H9 (cell line): Measurements from ENCODE around the gene CELA2A. TPM values are rescaled to one million over a fixed set of nuclear protein-coding genes. Genes with fewer than 3 reads are reported as not detected.

Experiments
- DNase-seq: peaks from one replicate; pipeline ENCODE4 v3.0.0-alpha.2; 2017
- H2AFZ ChIP-seq: one replicate; pipeline ENCODE4 v1.6.1; 2013; ENCODE audit warnings: mild to moderate bottlenecking, low read length, control low read depth, moderate library complexity
- H2AK5ac ChIP-seq: 2 replicates; pipeline ENCODE4 v1.6.1; 2013; ENCODE audit warnings: low read length, control low read depth, mixed read lengths; ENCODE audit not compliant: insufficient read length
- H2BK120ac ChIP-seq: one replicate; pipeline ENCODE4 v1.6.1; 2013; ENCODE audit warnings: low read depth, mild to moderate bottlenecking, low read length, control low read depth, inconsistent platforms; ENCODE audit not compliant: poor library complexity, severe bottlenecking
- H2BK12ac ChIP-seq: 2 replicates; pipeline ENCODE4 v1.6.1; 2013; ENCODE audit warnings: low read length, control low read depth, mixed read lengths, low read depth; ENCODE audit not compliant: insufficient read length
- H2BK15ac ChIP-seq: 2 replicates; pipeline ENCODE4 v1.6.1; 2013; ENCODE audit warnings: low read depth, low read length, control low read depth
- H2BK20ac ChIP-seq: one replicate; pipeline ENCODE4 v1.6.1; 2013; ENCODE audit warnings: low read depth, mild to moderate bottlenecking, low read length, control low read depth, inconsistent platforms; ENCODE audit not compliant: poor library complexity, severe bottlenecking
- H2BK5ac ChIP-seq: 2 replicates; pipeline ENCODE4 v1.6.1; 2013; ENCODE audit warnings: low read length, control low read depth, mixed read lengths; ENCODE audit not compliant: insufficient read length
- H3K14ac ChIP-seq: 2 replicates; pipeline ENCODE4 v1.6.1; 2013; ENCODE audit warnings: low read length, control low read depth; ENCODE audit not compliant: insufficient read depth
- H3K18ac ChIP-seq: 2 replicates; pipeline ENCODE4 v1.6.1; 2013; ENCODE audit warnings: low read depth, mild to moderate bottlenecking, mixed read lengths, low read length, control low read depth; ENCODE audit not compliant: insufficient read length
- H3K23ac ChIP-seq: 2 replicates; pipeline ENCODE4 v1.6.1; 2013; ENCODE audit warnings: low read length, control low read depth, mixed read lengths, low read depth; ENCODE audit not compliant: insufficient read length
- H3K23me2 ChIP-seq: 2 replicates; pipeline ENCODE4 v1.6.1; 2013; ENCODE audit warnings: low read depth, mild to moderate bottlenecking, mixed read lengths, low read length, control low read depth; ENCODE audit not compliant: insufficient read length, poor library complexity, severe bottlenecking
- H3K27ac ChIP-seq: 2 replicates; pipeline ENCODE4 v1.5.1; 2013; ENCODE audit warnings: low read length, control low read depth, mixed read lengths, low read depth; ENCODE audit not compliant: insufficient read length
- H3K27me3 ChIP-seq: 2 replicates; pipeline ENCODE4 v1.6.1; 2013; ENCODE audit warnings: low read length, control low read depth, inconsistent platforms; ENCODE audit not compliant: insufficient read depth
- H3K4ac ChIP-seq: 2 replicates; pipeline ENCODE4 v1.6.1; 2013; ENCODE audit warnings: low read depth, mild to moderate bottlenecking, control low read depth, inconsistent platforms, low read length, moderate library complexity
- H3K4me1 ChIP-seq: 2 replicates; pipeline ENCODE4 v1.6.1; 2013; ENCODE audit warnings: low read length, control low read depth, inconsistent platforms; ENCODE audit not compliant: insufficient read depth
- H3K4me2 ChIP-seq: 2 replicates; pipeline ENCODE4 v1.6.1; 2013; ENCODE audit warnings: low read length, control low read depth, mixed read lengths; ENCODE audit not compliant: insufficient read length, insufficient read depth
- H3K56ac ChIP-seq: 2 replicates; pipeline ENCODE4 v1.6.1; 2013; ENCODE audit warnings: low read depth, mild to moderate bottlenecking, mixed read lengths, low read length, control low read depth; ENCODE audit not compliant: insufficient read length
- H3K79me1 ChIP-seq: 2 replicates; pipeline ENCODE4 v1.6.1; 2013; ENCODE audit warnings: low read depth, mild to moderate bottlenecking, moderate library complexity, low read length, control low read depth, inconsistent platforms; ENCODE audit not compliant: insufficient read depth, poor library complexity, severe bottlenecking
- H3K79me2 ChIP-seq: 2 replicates; pipeline ENCODE4 v1.6.1; 2013; ENCODE audit warnings: low read length, control low read depth, inconsistent platforms; ENCODE audit not compliant: insufficient read depth
- H3K9ac ChIP-seq: 2 replicates; pipeline ENCODE4 v1.6.1; 2013; ENCODE audit warnings: low read length, control low read depth, mixed read lengths; ENCODE audit not compliant: insufficient read length; ENCODE audit errors: extremely low read depth
- H3K9me3 ChIP-seq: one replicate; pipeline ENCODE4 v1.6.1; 2013; ENCODE audit warnings: low read depth, low read length, inconsistent platforms; ENCODE audit not compliant: control insufficient read depth
- H3T11ph ChIP-seq: one replicate; pipeline ENCODE4 v1.6.1; 2013; ENCODE audit warnings: mild to moderate bottlenecking, low read length, control low read depth, inconsistent platforms
- H4K20me1 ChIP-seq: one replicate; pipeline ENCODE4 v1.6.1; 2013; ENCODE audit not compliant: control insufficient read depth, insufficient read length, insufficient read depth
- H4K5ac ChIP-seq: 2 replicates; pipeline ENCODE4 v1.6.1; 2013; ENCODE audit warnings: low read depth, mild to moderate bottlenecking, mixed read lengths, low read length, control low read depth; ENCODE audit not compliant: insufficient read length
- H4K8ac ChIP-seq: replicated peaks from 2 replicates; pipeline ENCODE4 v1.6.1; 2013; ENCODE audit warnings: low read length, control low read depth, mixed read lengths, low read depth; ENCODE audit not compliant: insufficient read length
- H4K91ac ChIP-seq: 2 replicates; pipeline ENCODE4 v1.6.1; 2013; ENCODE audit warnings: low read depth, mild to moderate bottlenecking, moderate library complexity, mixed read lengths, low read length, control low read depth; ENCODE audit not compliant: insufficient read length
- H3K27ac Mint-ChIP-seq, 3 experiments: 2 replicates in 2 of 3; 3 replicates in 1 of 3; pipeline ENCODE4 v1.8.0; 2020 to 2021; ENCODE audit warnings: mixed read lengths in 3 of 3, mild to moderate bottlenecking in 1 of 3, moderate library complexity in 1 of 3
- H3K27me3 Mint-ChIP-seq: 2 replicates; pipeline ENCODE4 v1.8.0; 2021; ENCODE audit warnings: low read depth, mild to moderate bottlenecking, moderate library complexity, mixed read lengths
- H3K36me3 Mint-ChIP-seq, 3 experiments: 2 replicates in 2 of 3; 3 replicates in 1 of 3; pipeline ENCODE4 v1.8.0; 2020 to 2021; ENCODE audit warnings: low read depth in 3 of 3, mixed read lengths in 3 of 3; ENCODE audit not compliant: insufficient read depth in 1 of 3
- H3K4me1 Mint-ChIP-seq, 2 experiments: 2 replicates each; pipeline ENCODE4 v1.8.0; 2020; ENCODE audit warnings: mixed read lengths in 2 of 2
- H3K4me3 Mint-ChIP-seq, 2 experiments: 2 replicates in 1 of 2; 3 replicates in 1 of 2; pipeline ENCODE4 v1.8.0; 2020 to 2021; ENCODE audit warnings: mild to moderate bottlenecking in 2 of 2, mixed read lengths in 2 of 2, moderate library complexity in 1 of 2
- H3K9me3 Mint-ChIP-seq, 2 experiments: 2 replicates in 1 of 2; 3 replicates in 1 of 2; pipeline ENCODE4 v1.8.0; 2020; ENCODE audit warnings: mild to moderate bottlenecking in 2 of 2, mixed read lengths in 2 of 2, moderate library complexity in 1 of 2
- CTCF ChIP-seq: fragments of 200-600 bp; sonication (generic); conservative IDR thresholded peaks from 3 replicates; pipeline ENCODE4 v1.8.0; 2021; ENCODE audit warnings: antibody characterized with exemption, mild to moderate bottlenecking
- WGBS: extraction: QIAGEN DNeasy Blood & Tissue Kit; methylation state at CpG from one replicate; pipeline ENCODE4 v1.1.7; 2013; ENCODE audit warnings: missing lambda C conversion rate, low lambda C conversion rate, mixed read lengths; ENCODE audit not compliant: insufficient read length; ENCODE audit errors: extremely low coverage; 5-methylcytosine and 5-hydroxymethylcytosine counted together
- total RNA-seq: library from RNA; stranded (reverse); gene quantifications from 2 replicates; pipeline ENCODE4 v1.2.1, GENCODE V29; 2021

CELA2A gene
- total RNA-seq, 1 experiment from 2014 or later = not detected

GRCh38 chr1:15420853-15421465 is 35.6 kb upstream of the CELA2A start:
- H3K14ac ChIP-seq = no peak overlapping the region
- H3K79me1 ChIP-seq = no peaks in the 10 kb centered on the region
- Mint-ChIP-seq H3K9me3 (peaks cover 7 to 8% of the 10 kb centered on the region in 2 experiments), H3K36me3 (peaks cover 4 to 13% (median 10%) of the 10 kb centered on the region in 3 experiments; a peak in 6 of 7 replicates), H3K4me1 (peaks cover 9% of the 10 kb centered on the region in 2 experiments), H3K4me3 (0 out of 5 replicates have a peak overlapping the region, but pooled peaks of 1 of the 2 experiments have one; percentile 26), H3K27ac (peak overlapping the region in 1 of 3 experiments; percentile 92; a peak in 1 of 7 replicates), H3K27me3 (peaks cover 2% of the 10 kb centered on the region; the same call in 1 of the 2 replicates)
- H3T11ph ChIP-seq = no peak overlapping the region
- H3K23ac ChIP-seq = no peak overlapping the region
- no peaks in the 10 kb centered on the region for H3K4me1 ChIP-seq
- no peaks in the 10 kb centered on the region for H3K79me2 ChIP-seq
- H2BK5ac ChIP-seq = no peak overlapping the region
- H4K91ac ChIP-seq = no peak overlapping the region
- H4K8ac ChIP-seq = no peak overlapping the region
- H2AFZ ChIP-seq = no peak overlapping the region
- H4K20me1 ChIP-seq = no peaks in the 10 kb centered on the region
- no peak overlapping the region for H2BK15ac ChIP-seq
- DNase-seq = no peak
- no peak overlapping the region for H3K27ac ChIP-seq
- no peak overlapping the region for H2BK120ac ChIP-seq
- H2AK5ac ChIP-seq = no peak overlapping the region
- no peak overlapping the region for H3K56ac ChIP-seq
- no peak overlapping the region for H2BK12ac ChIP-seq
- H3K18ac ChIP-seq = no peak overlapping the region
- H2BK20ac ChIP-seq = no peak overlapping the region
- no peaks in the 10 kb centered on the region for H3K27me3 ChIP-seq
- H3K9ac ChIP-seq = no peak overlapping the region
- H3K9me3 ChIP-seq = no peaks in the 10 kb centered on the region
- no peak overlapping the region for H4K5ac ChIP-seq
- no peak for TF ChIP-seq CTCF
- no peak overlapping the region for H3K4me2 ChIP-seq
- WGBS = no CpG with 5 or more reads among the region's 8 CpGs
- no peak overlapping the region for H3K4ac ChIP-seq
- H3K23me2 ChIP-seq = no peaks in the 10 kb centered on the region
